A549 treated with AZD9567 at 1 μM for 4 hours (cell line): ENCODE results near the gene PSMC5. TPM values are rescaled to one million over a fixed set of nuclear protein-coding genes. Genes with fewer than 3 reads are reported as not detected.

ENCODE experiments used
- total RNA-seq: library from RNA; stranded (reverse); fragments of 200-300 nt; extraction: Qiagen RNA extraction; gene quantifications from 5 replicates; pipeline ENCODE4 v1.2.3, GENCODE V29; 2022; ENCODE audit not compliant: insufficient read depth

PSMC5 gene
- 202 to 232 TPM (median 220 TPM) in 5 replicates for total RNA-seq

GRCh38 chr17:63827002-63827800, at the start of gene PSMC5, which contains the start of gene FTSJ3:
Gene PSMC5, plus strand, starts transcription at chr17:63827431. Its CDS starts 60 bp downstream, at chr17:63827491.
Gene FTSJ3, minus strand, starts transcription at chr17:63827663. Its CDS starts 761 bp downstream, at chr17:63826902.

GRCh38 chr17:63842540-63843386, 15.5 kb downstream of the PSMC5 start, which contains the start of gene SMARCD2:
Gene SMARCD2, minus strand, starts transcription at chr17:63842685. Its CDS starts 11 bp downstream, at chr17:63842674.

DNA sequence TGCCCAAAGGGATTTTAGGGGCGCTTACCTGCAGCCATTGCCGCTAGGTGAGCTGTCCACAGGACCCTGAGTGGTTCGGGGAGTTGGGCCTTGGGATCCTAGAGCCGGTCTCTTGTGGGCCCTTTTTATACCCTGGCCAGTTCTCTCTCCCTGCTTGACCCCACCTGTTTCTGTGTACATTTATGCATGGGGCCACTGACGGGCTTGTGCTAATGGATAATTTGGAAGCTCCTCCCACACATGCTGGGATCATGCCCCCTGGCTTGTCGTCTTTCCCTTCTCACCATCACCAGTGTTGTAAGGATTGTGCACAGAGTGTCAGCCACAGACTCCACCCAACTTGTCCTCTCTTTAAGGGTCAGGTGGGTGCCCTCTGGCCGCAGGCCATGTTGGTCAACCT, 46.3 kb downstream of the PSMC5 start, which contains the start of gene CSH2:
Gene CSH2 (minus strand): TSS at position 101 of the 400 bp plus-strand sequence. CDS start 63 bp downstream, at position 38.

Other genes with a start within 250 kb of the PSMC5 start
- 37.1 to 51.0 TPM (median 50.0 TPM) in 5 replicates for gene TACO1, start 226.5 kb upstream of the PSMC5 start, total RNA-seq
- gene MAP3K3, start 205.0 kb upstream of the PSMC5 start, total RNA-seq, result 16.6 to 20.8 TPM (median 19.7 TPM) in 5 replicates
- gene LIMD2, start 127.3 kb upstream of the PSMC5 start, total RNA-seq, result 6.7 to 13.6 TPM (median 11.1 TPM) in 5 replicates
- 24.9 to 29.3 TPM (median 26.4 TPM) in 5 replicates for gene STRADA, start 85.6 kb upstream of the PSMC5 start, total RNA-seq
- gene CCDC47, start 53.8 kb upstream of the PSMC5 start, total RNA-seq, result 93.5 to 137 TPM (median 99.5 TPM) in 5 replicates
- gene DDX42, start 53.3 kb upstream of the PSMC5 start, total RNA-seq, result 96.9 to 111 TPM (median 100 TPM) in 5 replicates
- 50.6 to 85.0 TPM (median 56.6 TPM) in 5 replicates for gene FTSJ3, start 232 bp downstream of the PSMC5 start, total RNA-seq
- gene SMARCD2, start 15.3 kb downstream of the PSMC5 start, total RNA-seq, result 53.2 to 61.5 TPM (median 57.0 TPM) in 5 replicates
- not detected in 5 replicates for gene CSH2, start 46.2 kb downstream of the PSMC5 start, total RNA-seq
- gene GH2, start 54.5 kb downstream of the PSMC5 start, total RNA-seq, result not detected in 5 replicates
- not detected in 5 replicates for gene CSH1, start 69.1 kb downstream of the PSMC5 start, total RNA-seq
- gene CSHL1, start 83.8 kb downstream of the PSMC5 start, total RNA-seq, result not detected in 5 replicates
- gene GH1, start 91.4 kb downstream of the PSMC5 start, total RNA-seq, result not detected in 5 replicates
- gene CD79B, start 104.9 kb downstream of the PSMC5 start, total RNA-seq, result 0.07 TPM in 2 of 5 replicates, not detected in the others
- gene SCN4A, start 145.5 kb downstream of the PSMC5 start, total RNA-seq, result 0.02 to 0.03 TPM (median 0.02 TPM) in 3 of 5 replicates, not detected in the others
- gene PRR29, start 170.9 kb downstream of the PSMC5 start, total RNA-seq, result 0.48 to 0.71 TPM (median 0.56 TPM) in 4 of 5 replicates, not detected in the other
- 0.08 to 0.09 TPM in 2 of 5 replicates, not detected in the others for gene ICAM2, start 193.2 kb downstream of the PSMC5 start, total RNA-seq